ENCODE data around the gene ZNF862.

ZNF862 gene

GRCh38 chr7:149803551-149804074, 34.6 kb upstream of the ZNF862 start:
- no peak for DNase-seq
- intact Hi-C loops (cut with DNase I; ENCODE audit: low total_unique reads): no loop called here
- Histone ChIP-seq H3K27me3 (peaks cover 0 to 29% of the 10 kb centered on the region in 2 donors), H3K4me1 (no peaks in the 10 kb centered on the region), H3K36me3 (no peaks in the 10 kb centered on the region), H3K27ac (no peak overlapping the region), H3K9me3 (no peaks in the 10 kb centered on the region), H3K4me3 (no peak overlapping the region)
- no peak for TF ChIP-seq CTCF (IDR thresholded peaks at IDR 0.05)

- no peak for DNase-seq
- no peak for TF ChIP-seq CTCF (IDR thresholded peaks at IDR 0.05)
- Histone ChIP-seq H3K9me3 (no peaks in the 10 kb centered on the region), H3K27me3 (peaks cover 0 to 34% of the 10 kb centered on the region in 2 donors), H3K4me3 (no peak overlapping the region), H3K27ac (no peak overlapping the region), H3K36me3 (no peaks in the 10 kb centered on the region), H3K4me1 (no peaks in the 10 kb centered on the region)
- intact Hi-C loops (cut with DNase I; ENCODE audit: low total_unique reads): no loop called here
Observed at GRCh38 chr7:149804106-149804505, 34.1 kb upstream of the ZNF862 start.

GRCh38 chr7:149806726-149807125, 31.4 kb upstream of the ZNF862 start:
- intact Hi-C loops (cut with DNase I; ENCODE audit: low total_unique reads): no loop called here
- no peak overlapping the region for H3K27ac ChIP-seq
- H3K27me3 ChIP-seq: peaks cover 0 to 44% of the 10 kb centered on the region in 2 donors
- H3K4me1 ChIP-seq: no peaks in the 10 kb centered on the region
- H3K9me3 ChIP-seq: no peaks in the 10 kb centered on the region
- no peak overlapping the region for H3K4me3 ChIP-seq
- no peak for DNase-seq
- no peaks in the 10 kb centered on the region for H3K36me3 ChIP-seq
- TF ChIP-seq CTCF (IDR thresholded peaks at IDR 0.05): no peak

GRCh38 chr7:149808311-149808710, 29.9 kb upstream of the ZNF862 start:
- Histone ChIP-seq H3K36me3 (no peaks in the 10 kb centered on the region), H3K4me1 (no peaks in the 10 kb centered on the region), H3K27me3 (peaks cover 0 to 43% of the 10 kb centered on the region in 2 donors), H3K4me3 (no peak overlapping the region), H3K9me3 (no peaks in the 10 kb centered on the region), H3K27ac (no peak overlapping the region)
- no peak for DNase-seq
- TF ChIP-seq CTCF (IDR thresholded peaks at IDR 0.05): no peak
- intact Hi-C loops (cut with DNase I; ENCODE audit: low total_unique reads): no loop called here

GRCh38 chr7:149809215-149809614, 29.0 kb upstream of the ZNF862 start:
- Histone ChIP-seq H3K4me3 (no peak overlapping the region), H3K27me3 (peaks cover 0 to 44% of the 10 kb centered on the region in 2 donors), H3K36me3 (no peaks in the 10 kb centered on the region), H3K27ac (no peak overlapping the region), H3K9me3 (no peaks in the 10 kb centered on the region), H3K4me1 (no peaks in the 10 kb centered on the region)
- DNase-seq: no peak
- intact Hi-C loops (cut with DNase I; ENCODE audit: low total_unique reads): no loop called here
- TF ChIP-seq CTCF (IDR thresholded peaks at IDR 0.05): no peak

- H3K4me3 ChIP-seq: no peak overlapping the region
- no peaks in the 10 kb centered on the region for H3K36me3 ChIP-seq
- H3K4me1 ChIP-seq: no peaks in the 10 kb centered on the region
- intact Hi-C loops (cut with DNase I; ENCODE audit: low total_unique reads): no loop called here
- DNase-seq: no peak
- no peak for TF ChIP-seq CTCF (IDR thresholded peaks at IDR 0.05)
- H3K9me3 ChIP-seq: no peaks in the 10 kb centered on the region
- peaks cover 0 to 51% of the 10 kb centered on the region in 2 donors for H3K27me3 ChIP-seq
- no peak overlapping the region for H3K27ac ChIP-seq
Observed at GRCh38 chr7:149811221-149811620, 27.0 kb upstream of the ZNF862 start.

Measured in tibial artery (tissue), 4 donors.